HepG2 (cell line): ENCODE results near the gene SRR. TPM values are rescaled to one million over a fixed set of nuclear protein-coding genes. Genes with fewer than 3 reads are reported as not detected.
A peak's percentile ranks its signal among the peaks of the same experiment; 100 is the strongest.

ENCODE experiments used
- ARID5B ChIP-seq: IDR thresholded peaks from 2 replicates; pipeline ENCODE4 v1.4.0; 2020; ENCODE audit warnings: mild to moderate bottlenecking, missing genetic modification reagents
- CREM ChIP-seq, 2 experiments: sonication (generic) in 1 of 2; formaldehyde crosslinking in 1 of 2; IDR thresholded peaks; 2 replicates each; pipeline versions ENCODE4 v1.4.0 to v1.6.1; 2016 to 2020; ENCODE audit warnings: antibody characterized with exemption in 1 of 2, mild to moderate bottlenecking in 1 of 2, missing genetic modification reagents in 1 of 2
- FOXJ3 ChIP-seq: sonication (generic); formaldehyde crosslinking; IDR thresholded peaks from 2 replicates; pipeline ENCODE4 v1.4.0; 2020; ENCODE audit warnings: missing genetic modification reagents, mild to moderate bottlenecking, borderline replicate concordance
- GATAD1 ChIP-seq: IDR thresholded peaks from 2 replicates; pipeline ENCODE4 v1.6.1; 2016; ENCODE audit warnings: missing genetic modification reagents, missing compliant biosample characterization
- KDM2A ChIP-seq: sonication (generic); formaldehyde crosslinking; IDR thresholded peaks from 2 replicates; pipeline ENCODE4 v1.4.0; 2020; ENCODE audit warnings: low read depth, missing genetic modification reagents, borderline replicate concordance
- MEIS2 ChIP-seq: sonication (generic); formaldehyde crosslinking; IDR thresholded peaks from 2 replicates; pipeline ENCODE4 v1.9.0; 2021; ENCODE audit warnings: mild to moderate bottlenecking, missing genetic modification reagents
- ONECUT2 ChIP-seq: sonication (generic); formaldehyde crosslinking; IDR thresholded peaks from 2 replicates; pipeline ENCODE4 v1.4.0; 2020; ENCODE audit warnings: missing genetic modification reagents
- RFX5 ChIP-seq: IDR thresholded peaks from 2 replicates; pipeline ENCODE4 v1.6.1; 2011; ENCODE audit warnings: low read depth, low read length, improper control_type of control experiment
- THAP11 ChIP-seq: IDR thresholded peaks from 2 replicates; pipeline ENCODE4 v1.6.1; 2016; ENCODE audit warnings: missing biosample characterization, missing genetic modification reagents
- ZEB1 ChIP-seq: IDR thresholded peaks from 2 replicates; pipeline ENCODE4 v1.6.1; 2012; ENCODE audit warnings: mild to moderate bottlenecking, low read depth, inconsistent platforms; ENCODE audit not compliant: insufficient replicate concordance
- ZFP1 ChIP-seq: IDR thresholded peaks from 2 replicates; pipeline ENCODE4 v1.6.1; 2016
- ZNF44 ChIP-seq: sonication (generic); formaldehyde crosslinking; IDR thresholded peaks from 2 replicates; pipeline ENCODE4 v1.5.1; 2020; ENCODE audit warnings: mild to moderate bottlenecking, missing genetic modification reagents
- ZNF747 ChIP-seq: sonication (generic); formaldehyde crosslinking; IDR thresholded peaks from 2 replicates; pipeline ENCODE4 v1.8.1; 2023; ENCODE audit warnings: missing genetic modification reagents, mild to moderate bottlenecking, borderline replicate concordance
- polyA plus RNA-seq, 8 experiments: library from polyadenylated mRNA; depleted of rRNA in 3 of 8; stranded (reverse) in 7 of 8; unstranded in 1 of 8; fragments of >200 nt; fragmentation: Illumina TruSeq in 4 of 8; extraction: Trizol in 4 of 8; gene quantifications; 2 replicates each; pipeline versions ENCODE4 v1.2.1 to v1.2.3, GENCODE V29; 2011 to 2016; ENCODE audit warnings: low read depth in 4 of 8, missing spikeins in 1 of 8, mixed read lengths in 1 of 8; ENCODE audit not compliant: insufficient read depth in 1 of 8
- total RNA-seq, 5 experiments: library from RNA; depleted of rRNA; stranded (reverse); fragments of >200 nt; fragmentation: Illumina TruSeq; extraction: Trizol; gene quantifications; 2 replicates each; pipeline ENCODE4 v1.2.3, GENCODE V29; 2016; ENCODE audit warnings: low read depth in 1 of 5
- TF ChIP-seq, protein P1 (sequence below): sonication (generic); formaldehyde crosslinking; IDR thresholded peaks from 2 replicates; pipeline ENCODE4 v1.5.1; 2020; ENCODE audit warnings: mild to moderate bottlenecking, missing genetic modification reagents, moderate library complexity
- TF ChIP-seq, protein P2 (sequence below), 2 experiments: sonication (generic) in 1 of 2; formaldehyde crosslinking in 1 of 2; IDR thresholded peaks; 2 replicates each; pipeline versions ENCODE4 v1.4.0 to v1.6.1; 2016 to 2020; ENCODE audit warnings: borderline replicate concordance in 1 of 2, low read depth in 1 of 2, mild to moderate bottlenecking in 1 of 2, missing genetic modification reagents in 1 of 2

Gene SRR
- total and polyA plus RNA-seq, 2 of the 13 experiments (the other 11 are each of a cell fraction or from before 2014, with no cell fraction given) = 3.6 to 7.8 TPM

DNA sequence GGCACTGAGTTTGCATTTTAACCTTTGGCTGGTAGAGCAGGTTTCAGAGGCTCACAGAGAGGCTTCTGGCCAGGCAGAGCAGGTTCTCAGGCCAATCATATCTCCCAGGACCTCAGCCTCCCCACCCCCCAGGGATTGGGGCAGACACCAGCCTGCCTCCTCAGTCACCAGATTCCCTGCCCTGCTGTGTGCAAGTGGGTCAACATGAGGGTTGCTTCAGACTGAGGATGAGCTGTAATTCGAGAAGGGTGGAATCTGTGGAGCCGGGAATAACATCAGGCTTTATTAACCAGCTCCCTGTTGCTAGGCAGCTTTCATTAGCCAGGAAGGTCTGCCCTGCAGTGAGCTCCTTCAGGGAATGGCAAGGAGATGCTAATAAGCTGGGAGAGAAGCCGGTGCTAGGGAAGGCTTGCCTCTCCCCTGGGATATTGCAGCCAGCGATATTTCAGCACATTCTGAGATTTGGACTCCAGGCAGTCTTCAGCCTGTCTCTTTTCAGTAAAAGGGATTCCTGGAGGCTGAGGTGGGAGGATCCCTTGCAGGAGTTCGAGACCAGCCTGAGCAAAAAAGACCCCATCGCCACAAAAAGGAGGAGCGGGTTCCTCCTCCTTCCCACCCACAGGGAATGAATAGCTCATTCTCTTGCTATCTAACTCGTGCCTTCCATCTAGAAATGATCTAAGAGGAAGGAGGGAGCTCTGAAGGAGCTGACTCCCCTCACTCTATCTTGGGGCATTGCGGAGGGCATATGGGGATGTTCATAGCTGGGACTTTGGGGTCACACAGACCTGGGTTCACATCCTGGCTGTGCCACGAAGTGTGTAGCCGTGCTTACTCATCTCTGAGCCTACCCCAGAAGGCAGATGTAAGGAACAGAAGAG lies 44.3 kb downstream of the SRR start (continued):
- TF ChIP-seq FOXJ3 (CRISPR knock-in tag) (0 out of 2 replicates have a peak, but pooled peaks have one; percentile 40), KDM2A (CRISPR knock-in tag) (peak; percentile 21; the same call in 1 of the 2 replicates), ARID5B (CRISPR knock-in tag) (peak; percentile 43), GATAD1 (CRISPR knock-in tag) (0 out of 2 replicates have a peak, but pooled peaks have one; percentile 19), CREM (IDR thresholded peaks at IDR 0.05) (peak; percentile 24; the same call in 1 of the 2 replicates), CREM (CRISPR knock-in tag; IDR thresholded peaks at IDR 0.05) (no peak), ZNF747 (CRISPR knock-in tag) (no peak), ZFP1 (CRISPR knock-in tag) (no peak), ONECUT2 (CRISPR knock-in tag) (no peak), MEIS2 (CRISPR knock-in tag) (no peak), RFX5 (peak; percentile 97), ZEB1 (no peak), ZNF44 (CRISPR knock-in tag) (no peak), THAP11 (CRISPR knock-in tag) (peak; percentile 34; the same call in 1 of the 2 replicates)
- TF ChIP-seq, protein P1, sequence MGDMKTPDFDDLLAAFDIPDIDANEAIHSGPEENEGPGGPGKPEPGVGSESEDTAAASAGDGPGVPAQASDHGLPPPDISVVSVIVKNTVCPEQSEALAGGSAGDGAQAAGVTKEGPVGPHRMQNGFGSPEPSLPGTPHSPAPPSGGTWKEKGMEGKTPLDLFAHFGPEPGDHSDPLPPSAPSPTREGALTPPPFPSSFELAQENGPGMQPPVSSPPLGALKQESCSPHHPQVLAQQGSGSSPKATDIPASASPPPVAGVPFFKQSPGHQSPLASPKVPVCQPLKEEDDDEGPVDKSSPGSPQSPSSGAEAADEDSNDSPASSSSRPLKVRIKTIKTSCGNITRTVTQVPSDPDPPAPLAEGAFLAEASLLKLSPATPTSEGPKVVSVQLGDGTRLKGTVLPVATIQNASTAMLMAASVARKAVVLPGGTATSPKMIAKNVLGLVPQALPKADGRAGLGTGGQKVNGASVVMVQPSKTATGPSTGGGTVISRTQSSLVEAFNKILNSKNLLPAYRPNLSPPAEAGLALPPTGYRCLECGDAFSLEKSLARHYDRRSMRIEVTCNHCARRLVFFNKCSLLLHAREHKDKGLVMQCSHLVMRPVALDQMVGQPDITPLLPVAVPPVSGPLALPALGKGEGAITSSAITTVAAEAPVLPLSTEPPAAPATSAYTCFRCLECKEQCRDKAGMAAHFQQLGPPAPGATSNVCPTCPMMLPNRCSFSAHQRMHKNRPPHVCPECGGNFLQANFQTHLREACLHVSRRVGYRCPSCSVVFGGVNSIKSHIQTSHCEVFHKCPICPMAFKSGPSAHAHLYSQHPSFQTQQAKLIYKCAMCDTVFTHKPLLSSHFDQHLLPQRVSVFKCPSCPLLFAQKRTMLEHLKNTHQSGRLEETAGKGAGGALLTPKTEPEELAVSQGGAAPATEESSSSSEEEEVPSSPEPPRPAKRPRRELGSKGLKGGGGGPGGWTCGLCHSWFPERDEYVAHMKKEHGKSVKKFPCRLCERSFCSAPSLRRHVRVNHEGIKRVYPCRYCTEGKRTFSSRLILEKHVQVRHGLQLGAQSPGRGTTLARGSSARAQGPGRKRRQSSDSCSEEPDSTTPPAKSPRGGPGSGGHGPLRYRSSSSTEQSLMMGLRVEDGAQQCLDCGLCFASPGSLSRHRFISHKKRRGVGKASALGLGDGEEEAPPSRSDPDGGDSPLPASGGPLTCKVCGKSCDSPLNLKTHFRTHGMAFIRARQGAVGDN (CRISPR knock-in tag) = peak; percentile 55
- TF ChIP-seq, protein P2, sequence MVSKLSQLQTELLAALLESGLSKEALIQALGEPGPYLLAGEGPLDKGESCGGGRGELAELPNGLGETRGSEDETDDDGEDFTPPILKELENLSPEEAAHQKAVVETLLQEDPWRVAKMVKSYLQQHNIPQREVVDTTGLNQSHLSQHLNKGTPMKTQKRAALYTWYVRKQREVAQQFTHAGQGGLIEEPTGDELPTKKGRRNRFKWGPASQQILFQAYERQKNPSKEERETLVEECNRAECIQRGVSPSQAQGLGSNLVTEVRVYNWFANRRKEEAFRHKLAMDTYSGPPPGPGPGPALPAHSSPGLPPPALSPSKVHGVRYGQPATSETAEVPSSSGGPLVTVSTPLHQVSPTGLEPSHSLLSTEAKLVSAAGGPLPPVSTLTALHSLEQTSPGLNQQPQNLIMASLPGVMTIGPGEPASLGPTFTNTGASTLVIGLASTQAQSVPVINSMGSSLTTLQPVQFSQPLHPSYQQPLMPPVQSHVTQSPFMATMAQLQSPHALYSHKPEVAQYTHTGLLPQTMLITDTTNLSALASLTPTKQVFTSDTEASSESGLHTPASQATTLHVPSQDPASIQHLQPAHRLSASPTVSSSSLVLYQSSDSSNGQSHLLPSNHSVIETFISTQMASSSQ (IDR thresholded peaks at IDR 0.05; ENCODE audit: low read depth) = no peak
- TF ChIP-seq, protein P2 (CRISPR knock-in tag; IDR thresholded peaks at IDR 0.05; ENCODE audit: borderline replicate concordance) = no peak
